Measurements from ENCODE around the gene MTMR1.

The MTMR1 gene

GRCh38 chrX:150775569-150776350 lies 82.6 kb downstream of the MTMR1 start:
- Histone ChIP-seq H3K27me3 (replicated peaks; ENCODE audit: control insufficient read depth, insufficient read depth, low read length) (no peaks in the 10 kb centered on the region), H3K36me3 (ENCODE audit: control insufficient read depth, insufficient read depth, low read length) (no peaks in the 10 kb centered on the region; the same call in 1 of the 2 replicates), H3K4me3 (replicated peaks; ENCODE audit: low read depth, low read length) (no peak overlapping the region)
- DNase-seq (ENCODE audit: extremely low read depth, insufficient read length) = no peak
- no peak for TF ChIP-seq CTCF (IDR thresholded peaks at IDR 0.05; ENCODE audit: insufficient read depth, low read length, poor library complexity, severe bottlenecking)

- Histone ChIP-seq H3K4me3 (replicated peaks; ENCODE audit: low read depth, low read length) (no peak overlapping the region), H3K27me3 (replicated peaks; ENCODE audit: control insufficient read depth, insufficient read depth, low read length) (no peaks in the 10 kb centered on the region), H3K36me3 (ENCODE audit: control insufficient read depth, insufficient read depth, low read length) (no peaks in the 10 kb centered on the region; the same call in 1 of the 2 replicates)
- no peak for TF ChIP-seq CTCF (IDR thresholded peaks at IDR 0.05; ENCODE audit: insufficient read depth, low read length, poor library complexity, severe bottlenecking)
- no peak for DNase-seq (ENCODE audit: extremely low read depth, insufficient read length)
Measured at GRCh38 chrX:150777328-150777992, 84.3 kb downstream of the MTMR1 start.

GRCh38 chrX:150779385-150779784 lies 86.2 kb downstream of the MTMR1 start:
- no peak overlapping the region for H3K4me3 ChIP-seq (replicated peaks; ENCODE audit: low read depth, low read length)
- DNase-seq (ENCODE audit: extremely low read depth, insufficient read length) = no peak
- no peaks in the 10 kb centered on the region; the same call in 1 of the 2 replicates for H3K36me3 ChIP-seq (ENCODE audit: control insufficient read depth, insufficient read depth, low read length)
- no peaks in the 10 kb centered on the region for H3K27me3 ChIP-seq (replicated peaks; ENCODE audit: control insufficient read depth, insufficient read depth, low read length)
- no peak for TF ChIP-seq CTCF (IDR thresholded peaks at IDR 0.05; ENCODE audit: insufficient read depth, low read length, poor library complexity, severe bottlenecking)

- Histone ChIP-seq H3K4me3 (replicated peaks; ENCODE audit: low read depth, low read length) (no peak overlapping the region), H3K27me3 (replicated peaks; ENCODE audit: control insufficient read depth, insufficient read depth, low read length) (no peaks in the 10 kb centered on the region), H3K36me3 (ENCODE audit: control insufficient read depth, insufficient read depth, low read length) (no peaks in the 10 kb centered on the region)
- no peak for DNase-seq (ENCODE audit: extremely low read depth, insufficient read length)
- TF ChIP-seq CTCF (IDR thresholded peaks at IDR 0.05; ENCODE audit: insufficient read depth, low read length, poor library complexity, severe bottlenecking) = no peak
Measured at GRCh38 chrX:150781677-150782076, 88.5 kb downstream of the MTMR1 start.

- Histone ChIP-seq H3K36me3 (ENCODE audit: control insufficient read depth, insufficient read depth, low read length) (peaks cover 3% of the 10 kb centered on the region; the same call in 1 of the 2 replicates), H3K4me3 (replicated peaks; ENCODE audit: low read depth, low read length) (no peak overlapping the region), H3K27me3 (replicated peaks; ENCODE audit: control insufficient read depth, insufficient read depth, low read length) (no peaks in the 10 kb centered on the region)
- no peak for TF ChIP-seq CTCF (IDR thresholded peaks at IDR 0.05; ENCODE audit: insufficient read depth, low read length, poor library complexity, severe bottlenecking)
- DNase-seq (ENCODE audit: extremely low read depth, insufficient read length) = no peak
Measured at GRCh38 chrX:150790021-150790420, 96.8 kb downstream of the MTMR1 start.
